Astrocyte (in vitro differentiated cells and primary cell): Measurements from ENCODE around the gene MPND. TPM values are rescaled to one million over a fixed set of nuclear protein-coding genes. Genes with fewer than 3 reads are reported as not detected.

Source experiments
- DNase-seq: peaks from one replicate; pipeline ENCODE4 v3.0.0-alpha.2; 2010; ENCODE audit warnings: low read depth
- FAIRE-seq: peaks from 2 replicates; lab custom pipeline; 2011; peaks lifted over from hg19 to GRCh38; lab: Jason Lieb, UNC
- H2AFZ ChIP-seq: 2 replicates; pipeline ENCODE4 v1.6.0; 2012; ENCODE audit warnings: low read depth, low read length, inconsistent platforms
- H3K27ac ChIP-seq: 2 replicates; pipeline ENCODE4 v1.5.1; 2011; ENCODE audit warnings: low read depth, low read length, inconsistent platforms
- H3K27me3 ChIP-seq: 2 replicates; pipeline ENCODE4 v1.6.0; 2011; ENCODE audit warnings: low read length, inconsistent platforms; ENCODE audit not compliant: insufficient read depth
- H3K36me3 ChIP-seq: 2 replicates; pipeline ENCODE4 v1.5.1; 2011; ENCODE audit warnings: low read length, inconsistent platforms; ENCODE audit not compliant: insufficient read depth
- H3K4me1 ChIP-seq: 2 replicates; pipeline ENCODE4 v1.5.1; 2011; ENCODE audit warnings: low read length, inconsistent platforms; ENCODE audit not compliant: insufficient read depth
- H3K4me2 ChIP-seq: 2 replicates; pipeline ENCODE4 v1.6.0; 2012; ENCODE audit warnings: low read length, inconsistent platforms
- H3K4me3 ChIP-seq: 2 replicates; pipeline ENCODE4 v1.5.1; 2011; ENCODE audit warnings: low read depth, mild to moderate bottlenecking, low read length, inconsistent platforms; ENCODE audit not compliant: insufficient read depth
- H3K79me2 ChIP-seq: 2 replicates; pipeline ENCODE4 v1.6.0; 2012; ENCODE audit warnings: mild to moderate bottlenecking, low read length, inconsistent platforms; ENCODE audit not compliant: insufficient read depth
- H3K9ac ChIP-seq: 2 replicates; pipeline ENCODE4 v1.6.0; 2012; ENCODE audit warnings: mild to moderate bottlenecking, low read length, inconsistent platforms
- H3K9me3 ChIP-seq: 2 replicates; pipeline ENCODE4 v1.5.1; 2012; ENCODE audit warnings: low read depth, mild to moderate bottlenecking, low read length, inconsistent platforms; ENCODE audit not compliant: insufficient read depth
- H4K20me1 ChIP-seq: 2 replicates; pipeline ENCODE4 v1.6.0; 2012; ENCODE audit warnings: low read length, inconsistent platforms; ENCODE audit not compliant: insufficient read depth
- H3K27ac Mint-ChIP-seq: one replicate; pipeline ENCODE4 v1.8.0; 2021; ENCODE audit warnings: mild to moderate bottlenecking, mixed read lengths; ENCODE audit not compliant: unreplicated experiment
- H3K27me3 Mint-ChIP-seq: one replicate; pipeline ENCODE4 v1.8.0; 2021; ENCODE audit warnings: low read depth, mixed read lengths; ENCODE audit not compliant: unreplicated experiment
- H3K36me3 Mint-ChIP-seq: one replicate; pipeline ENCODE4 v1.8.0; 2021; ENCODE audit warnings: low read depth, mixed read lengths; ENCODE audit not compliant: unreplicated experiment
- H3K4me1 Mint-ChIP-seq: one replicate; pipeline ENCODE4 v1.8.0; 2021; ENCODE audit warnings: low read depth, mixed read lengths; ENCODE audit not compliant: unreplicated experiment
- H3K4me3 Mint-ChIP-seq: one replicate; pipeline ENCODE4 v1.8.0; 2021; ENCODE audit warnings: mild to moderate bottlenecking, moderate library complexity, mixed read lengths; ENCODE audit not compliant: unreplicated experiment
- H3K9me3 Mint-ChIP-seq: one replicate; pipeline ENCODE4 v1.8.0; 2021; ENCODE audit warnings: mild to moderate bottlenecking, mixed read lengths; ENCODE audit not compliant: unreplicated experiment
- EZH2 ChIP-seq: IDR thresholded peaks from 2 replicates; pipeline ENCODE4 v1.6.1; 2012; ENCODE audit warnings: mild to moderate bottlenecking, low read length, inconsistent platforms; ENCODE audit not compliant: insufficient read depth
- total RNA-seq: library from RNA; stranded (reverse); gene quantifications from 2 replicates; pipeline ENCODE4 v1.2.1, GENCODE V29; 2021
- TF ChIP-seq, protein P1 (sequence below): IDR thresholded peaks from 2 replicates; pipeline ENCODE4 v1.5.1; 2011; ENCODE audit warnings: low read depth, mild to moderate bottlenecking, inconsistent platforms, low read length, moderate library complexity; ENCODE audit not compliant: insufficient read depth

The MPND gene
- total RNA-seq, 1 donor from 2014 or later = 14.7 TPM

DNA sequence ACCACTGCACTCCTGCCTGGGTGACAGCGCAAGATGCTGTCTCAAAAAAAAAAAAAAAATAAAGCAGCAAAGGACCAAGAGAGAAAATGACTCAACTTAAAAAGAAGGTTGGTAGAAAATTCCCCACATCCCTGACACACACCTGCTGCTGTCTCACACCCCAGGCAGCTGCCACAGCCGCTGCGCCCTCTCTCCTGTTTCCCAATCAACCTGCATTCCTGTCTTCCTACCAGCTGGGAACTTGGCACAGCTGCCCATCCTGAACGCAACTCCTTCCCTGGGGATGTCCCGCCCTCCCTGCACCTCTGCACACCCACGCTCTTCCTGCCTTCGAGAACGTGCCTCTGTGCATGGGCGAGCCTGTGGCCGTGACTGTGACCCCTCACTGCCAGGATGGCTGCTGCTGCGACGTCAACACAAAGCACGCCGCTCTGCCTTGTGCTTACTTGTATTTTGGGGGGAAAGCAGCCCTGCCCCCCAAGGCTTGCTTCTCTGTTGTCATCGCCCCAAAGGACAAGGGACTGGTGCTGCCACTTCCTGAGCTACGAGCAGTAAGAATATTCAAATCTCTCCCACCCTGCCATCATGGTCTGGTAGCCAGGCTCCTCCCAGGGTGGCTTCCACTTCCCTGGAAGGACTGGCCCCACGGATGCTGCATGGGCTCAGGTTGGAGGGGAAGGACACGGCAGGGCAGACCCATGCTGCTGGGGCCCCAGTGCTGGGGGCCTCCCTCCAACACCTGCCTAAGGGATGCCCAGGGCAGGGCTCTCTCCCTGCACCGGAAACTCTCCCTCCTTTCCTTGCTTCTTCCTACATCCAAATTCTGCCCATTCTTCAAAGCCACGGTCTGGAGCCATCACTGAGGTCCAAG, 36.3 kb downstream of the MPND start:
- H3K36me3 ChIP-seq = no peaks in the 10 kb centered on the region
- Mint-ChIP-seq H3K4me3 (no peak overlapping the region), H3K4me1 (peaks cover 34% of the 10 kb centered on the region), H3K9me3 (no peaks in the 10 kb centered on the region), H3K27ac (no peak overlapping the region), H3K27me3 (no peaks in the 10 kb centered on the region), H3K36me3 (peaks cover 7% of the 10 kb centered on the region)
- H3K79me2 ChIP-seq = peaks cover 93% of the 10 kb centered on the region
- no peaks in the 10 kb centered on the region for H3K9me3 ChIP-seq
- H2AFZ ChIP-seq = no peak overlapping the region
- H4K20me1 ChIP-seq = peaks cover 96% of the 10 kb centered on the region
- no peak overlapping the region for H3K9ac ChIP-seq
- no peak overlapping the region for H3K27ac ChIP-seq
- H3K4me2 ChIP-seq = peak overlapping the region; percentile 25
- no peaks in the 10 kb centered on the region for H3K27me3 ChIP-seq
- FAIRE-seq = no peak
- H3K4me1 ChIP-seq = peaks cover 41% of the 10 kb centered on the region
- DNase-seq = peak; percentile 69
- TF ChIP-seq EZH2 = no peak
- TF ChIP-seq, protein P1, sequence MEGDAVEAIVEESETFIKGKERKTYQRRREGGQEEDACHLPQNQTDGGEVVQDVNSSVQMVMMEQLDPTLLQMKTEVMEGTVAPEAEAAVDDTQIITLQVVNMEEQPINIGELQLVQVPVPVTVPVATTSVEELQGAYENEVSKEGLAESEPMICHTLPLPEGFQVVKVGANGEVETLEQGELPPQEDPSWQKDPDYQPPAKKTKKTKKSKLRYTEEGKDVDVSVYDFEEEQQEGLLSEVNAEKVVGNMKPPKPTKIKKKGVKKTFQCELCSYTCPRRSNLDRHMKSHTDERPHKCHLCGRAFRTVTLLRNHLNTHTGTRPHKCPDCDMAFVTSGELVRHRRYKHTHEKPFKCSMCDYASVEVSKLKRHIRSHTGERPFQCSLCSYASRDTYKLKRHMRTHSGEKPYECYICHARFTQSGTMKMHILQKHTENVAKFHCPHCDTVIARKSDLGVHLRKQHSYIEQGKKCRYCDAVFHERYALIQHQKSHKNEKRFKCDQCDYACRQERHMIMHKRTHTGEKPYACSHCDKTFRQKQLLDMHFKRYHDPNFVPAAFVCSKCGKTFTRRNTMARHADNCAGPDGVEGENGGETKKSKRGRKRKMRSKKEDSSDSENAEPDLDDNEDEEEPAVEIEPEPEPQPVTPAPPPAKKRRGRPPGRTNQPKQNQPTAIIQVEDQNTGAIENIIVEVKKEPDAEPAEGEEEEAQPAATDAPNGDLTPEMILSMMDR = no peak
- H3K4me3 ChIP-seq = no peak overlapping the region

DNA sequence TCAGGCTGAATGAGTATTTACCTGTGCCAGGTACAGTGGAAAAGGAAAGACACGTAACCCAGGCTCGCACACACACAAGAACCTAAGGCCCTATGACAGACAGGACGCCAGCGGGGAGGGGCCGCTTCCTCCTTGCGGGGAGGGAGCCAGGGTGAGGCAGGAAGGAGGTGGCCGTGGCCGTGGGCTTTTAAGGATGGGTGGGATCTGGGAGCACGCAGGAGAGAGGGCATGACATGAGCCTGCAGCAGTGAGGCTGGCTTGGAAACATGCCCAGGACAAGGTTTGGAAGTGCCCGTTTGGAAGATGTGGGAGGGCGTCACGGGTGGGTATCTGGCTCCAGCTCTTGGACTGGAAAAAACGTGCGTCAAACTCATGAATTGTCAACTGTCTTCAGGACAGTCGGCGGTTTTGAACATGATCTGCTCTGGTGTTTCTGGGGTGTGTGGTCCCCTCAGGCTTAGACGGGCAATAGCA, 36.9 kb downstream of the MPND start:
- H2AFZ ChIP-seq = no peak overlapping the region
- H3K79me2 ChIP-seq = peaks cover 93% of the 10 kb centered on the region
- H3K4me1 Mint-ChIP-seq = peaks cover 38% of the 10 kb centered on the region
- H3K36me3 Mint-ChIP-seq = peaks cover 7% of the 10 kb centered on the region
- H3K27me3 Mint-ChIP-seq = no peaks in the 10 kb centered on the region
- FAIRE-seq (no peak), DNase-seq (no peak)
- TF ChIP-seq, protein P1 = no peak
- no peak for TF ChIP-seq EZH2
- H3K4me3 ChIP-seq = no peak overlapping the region
- no peak overlapping the region for H3K4me2 ChIP-seq
- H3K36me3 ChIP-seq = no peaks in the 10 kb centered on the region
- peaks cover 35% of the 10 kb centered on the region for H3K4me1 ChIP-seq
- no peaks in the 10 kb centered on the region for H3K27me3 ChIP-seq
- peaks cover 96% of the 10 kb centered on the region for H4K20me1 ChIP-seq
- H3K4me3 Mint-ChIP-seq = no peak overlapping the region
- no peaks in the 10 kb centered on the region for H3K9me3 Mint-ChIP-seq
- H3K9me3 ChIP-seq = no peaks in the 10 kb centered on the region
- H3K27ac ChIP-seq = no peak overlapping the region
- H3K27ac Mint-ChIP-seq = peak overlapping the region; percentile 41
- H3K9ac ChIP-seq = no peak overlapping the region
